AG08396 (cell line): ENCODE results near the gene PDE11A.

Experiments
- DNase-seq: peaks from one replicate; pipeline ENCODE4 v3.0.0; 2012; ENCODE audit warnings: low spot score, mixed read lengths

PDE11A gene

GRCh38 chr2:177597759-177598158, 474.8 kb downstream of the PDE11A start:
- DNase-seq: no peak

- no peak for DNase-seq
These were observed 475.7 kb downstream of the PDE11A start for GRCh38 chr2:177596866-177597265.

- no peak for DNase-seq
These were observed 477.3 kb downstream of the PDE11A start for GRCh38 chr2:177595126-177595845.

GRCh38 chr2:177593402-177593801, 479.2 kb downstream of the PDE11A start:
- DNase-seq: no peak

- no peak for DNase-seq
These were observed 479.6 kb downstream of the PDE11A start for GRCh38 chr2:177592945-177593344.

- no peak for DNase-seq
These were observed 480.2 kb downstream of the PDE11A start for GRCh38 chr2:177592397-177592796.

GRCh38 chr2:177589186-177589585, 483.4 kb downstream of the PDE11A start:
- DNase-seq: no peak

- DNase-seq: no peak
These were observed 483.9 kb downstream of the PDE11A start for GRCh38 chr2:177588671-177589070.

GRCh38 chr2:177587371-177587770, 485.2 kb downstream of the PDE11A start:
- DNase-seq: no peak

GRCh38 chr2:177586154-177586553, 486.4 kb downstream of the PDE11A start:
- no peak for DNase-seq

- no peak for DNase-seq
These were observed 487.2 kb downstream of the PDE11A start for GRCh38 chr2:177585234-177585863.

GRCh38 chr2:177584030-177584692, 488.4 kb downstream of the PDE11A start:
- no peak for DNase-seq

- DNase-seq: no peak
These were observed 490.6 kb downstream of the PDE11A start for GRCh38 chr2:177582000-177582399.

- DNase-seq: no peak
These were observed 493.0 kb downstream of the PDE11A start for GRCh38 chr2:177579486-177580036.

- no peak for DNase-seq
These were observed 494.1 kb downstream of the PDE11A start for GRCh38 chr2:177578454-177578853.

- DNase-seq: no peak
These were observed 495.5 kb downstream of the PDE11A start for GRCh38 chr2:177577075-177577474.

- no peak for DNase-seq
These were observed 497.2 kb downstream of the PDE11A start for GRCh38 chr2:177575358-177575757.

- DNase-seq: no peak
These were observed 498.2 kb downstream of the PDE11A start for GRCh38 chr2:177574356-177574755.
